Measurements from ENCODE around the gene DMRTC2.

Gene DMRTC2

DNA sequence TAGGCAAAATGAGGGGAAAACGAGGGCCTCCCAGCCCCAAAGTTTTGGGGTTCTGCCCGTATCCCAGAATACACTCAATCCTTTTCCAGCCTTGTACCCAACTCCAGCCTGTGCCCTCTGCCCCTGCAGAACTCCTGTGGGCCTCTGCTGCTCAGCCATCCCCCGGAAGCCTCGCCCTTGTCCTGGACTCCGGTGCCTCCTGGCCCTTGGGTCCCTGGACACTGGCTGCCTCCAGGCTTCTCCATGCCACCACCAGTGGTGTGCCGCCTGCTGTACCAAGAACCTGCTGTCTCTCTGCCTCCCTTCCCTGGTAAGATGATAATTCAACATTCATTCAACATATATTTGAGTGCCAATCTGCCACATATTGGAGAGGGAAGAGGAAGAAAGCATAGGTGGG is 3.8 kb downstream of the DMRTC2 start:
- no peak for DNase-seq

DNA sequence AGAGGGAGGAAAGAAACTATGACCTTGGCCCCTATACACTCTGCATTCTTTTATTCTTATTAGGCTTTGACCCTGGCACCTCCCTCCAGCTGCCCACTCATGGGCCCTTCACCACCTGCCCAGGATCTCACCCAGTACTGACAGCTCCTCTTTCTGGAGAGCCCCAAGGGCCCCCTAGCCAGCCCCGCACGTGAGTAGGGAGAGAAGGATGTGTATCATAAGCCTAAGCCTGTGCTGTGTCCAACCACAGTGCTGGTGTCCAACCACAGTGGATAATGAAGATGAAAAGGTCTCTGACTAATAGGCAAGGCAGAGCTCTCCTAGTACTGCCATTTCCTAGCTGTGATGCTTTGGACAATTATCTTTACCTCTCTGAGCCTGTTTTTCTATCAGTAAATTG is 4.2 kb downstream of the DMRTC2 start:
- no peak for DNase-seq

DNA sequence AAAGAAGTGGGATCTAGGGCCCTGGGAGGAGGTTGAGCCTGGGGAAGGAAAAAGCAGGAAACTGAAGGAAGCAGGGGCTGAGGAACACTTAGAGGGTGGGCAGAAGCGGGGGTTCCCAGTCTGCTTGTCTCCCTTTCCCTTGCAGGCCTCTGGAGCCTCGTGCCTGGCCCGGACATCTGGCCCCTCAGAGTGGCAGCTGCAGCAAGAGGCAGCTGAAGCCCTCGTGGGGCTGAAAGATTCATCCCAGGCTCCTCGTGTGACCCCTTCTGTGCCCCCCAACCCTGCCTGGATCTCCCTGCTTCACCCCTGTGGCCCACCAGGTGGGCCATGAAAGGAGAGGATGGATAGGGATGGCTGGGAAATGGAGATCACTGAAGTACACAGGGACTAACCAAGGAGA is 5.5 kb downstream of the DMRTC2 start:
- no peak for DNase-seq

DNA sequence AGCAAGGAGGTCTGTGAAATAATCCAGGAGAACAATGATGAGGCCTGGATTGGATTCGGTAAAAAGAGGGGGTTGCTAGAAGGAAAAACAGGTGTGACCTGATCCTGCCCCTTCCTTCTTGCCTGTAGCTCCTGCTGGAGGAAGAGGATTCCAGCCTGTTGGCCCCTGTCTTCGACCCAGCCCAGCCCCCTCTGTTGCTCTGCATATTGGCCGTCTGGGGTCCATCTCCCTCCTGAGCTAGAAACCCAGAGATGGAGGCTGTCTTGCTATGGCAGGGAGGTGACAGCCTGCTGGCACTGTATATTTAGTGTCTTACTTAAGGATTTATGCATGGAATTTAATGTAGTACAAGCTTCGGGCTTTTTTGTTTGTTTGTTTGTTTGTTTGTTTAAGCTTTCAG is 6.6 kb downstream of the DMRTC2 start:
- no peak for DNase-seq

DNA sequence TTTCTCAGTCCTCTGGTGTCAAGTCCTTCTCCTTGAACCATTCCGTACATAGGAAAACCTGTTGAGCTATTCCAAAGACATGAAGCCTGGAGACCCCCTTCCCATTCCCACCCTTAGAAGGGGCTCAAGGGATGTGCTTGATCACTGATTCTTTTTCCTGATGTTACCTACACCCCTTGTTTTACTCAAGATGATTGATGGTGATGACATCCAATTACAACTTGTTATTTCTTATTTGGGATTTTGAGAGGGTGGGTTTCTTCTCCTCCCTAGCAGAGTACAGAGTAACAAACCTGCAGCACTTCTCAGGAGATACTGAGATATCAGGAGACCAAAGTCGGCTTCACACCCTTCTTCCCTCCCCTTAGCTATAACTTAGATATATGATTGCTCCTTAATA is 8.5 kb downstream of the DMRTC2 start:
- DNase-seq = no peak

DNA sequence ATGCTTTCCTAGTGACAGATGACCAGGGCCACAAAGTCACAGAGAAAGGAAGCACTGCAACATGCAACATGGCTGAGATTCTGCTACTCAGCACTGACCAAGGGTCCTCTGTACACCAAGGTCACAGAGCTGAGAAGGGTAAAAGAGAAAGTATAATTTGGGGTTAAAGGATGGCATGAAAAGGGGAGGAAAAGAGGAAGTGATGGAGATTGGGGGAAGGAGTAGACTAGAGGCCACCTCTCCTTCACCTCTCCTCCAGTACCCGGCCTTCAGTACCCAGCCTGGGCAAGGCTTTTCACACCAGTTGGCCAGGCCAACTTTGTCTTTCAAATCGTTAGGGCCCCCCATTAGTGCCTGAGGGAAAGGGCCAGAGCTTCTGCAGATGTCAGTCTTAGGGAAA is 8.9 kb downstream of the DMRTC2 start:
- DNase-seq = no peak

DNA sequence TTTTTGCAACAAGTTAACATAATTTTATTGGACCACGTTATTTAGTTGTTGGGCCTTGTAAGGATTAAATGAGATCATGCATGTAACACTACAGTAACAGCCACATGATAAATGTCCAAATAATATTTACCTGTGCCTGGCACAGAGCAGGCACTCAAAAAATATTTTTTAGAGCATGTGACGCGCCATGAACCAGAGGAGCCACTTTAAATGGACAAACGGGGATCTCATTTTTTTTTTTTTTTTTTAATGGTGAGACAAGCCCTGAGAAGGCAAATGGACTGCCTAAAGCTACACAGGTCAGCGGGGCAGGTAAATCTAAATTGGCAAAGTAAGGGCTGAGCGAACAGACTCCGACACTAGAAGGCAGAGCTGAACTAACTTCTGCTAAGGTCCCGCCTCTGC is 14.4 kb downstream of the DMRTC2 start:
- DNase-seq = no peak

DNA sequence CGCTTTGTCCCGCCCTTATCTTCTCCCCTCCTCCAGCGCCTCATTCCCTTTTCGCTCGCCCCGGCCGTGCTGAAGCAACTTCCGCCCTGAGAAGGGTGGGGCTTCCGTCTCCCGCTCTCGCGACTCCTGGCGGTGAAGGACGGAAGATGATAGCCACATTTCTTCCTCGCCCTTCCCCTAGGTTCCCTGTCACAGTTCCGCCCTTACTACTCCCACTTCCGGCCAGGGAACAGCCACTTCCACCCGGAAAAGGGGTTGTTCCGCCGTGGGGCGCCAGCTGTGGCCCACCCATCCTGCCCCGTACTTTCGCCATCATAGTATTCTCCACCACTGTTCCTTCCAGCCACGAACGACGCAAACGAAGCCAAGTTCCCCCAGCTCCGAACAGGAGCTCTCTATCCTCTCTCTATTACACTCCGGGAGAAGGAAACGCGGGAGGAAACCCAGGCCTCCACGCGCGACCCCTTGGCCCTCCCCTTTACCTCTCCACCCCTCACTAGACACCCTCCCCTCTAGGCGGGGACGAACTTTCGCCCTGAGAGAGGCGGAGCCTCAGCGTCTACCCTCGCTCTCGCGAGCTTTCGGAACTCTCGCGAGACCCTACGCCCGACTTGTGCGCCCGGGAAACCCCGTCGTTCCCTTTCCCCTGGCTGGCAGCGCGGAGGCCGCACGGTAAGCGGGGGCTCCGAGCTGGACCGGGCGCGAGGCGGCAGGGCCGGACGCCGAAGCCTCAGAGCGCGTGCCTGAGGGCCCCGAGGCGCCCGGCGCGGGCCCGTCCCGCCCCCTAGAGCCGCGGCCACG is 15.0 kb downstream of the DMRTC2 start, which contains the start of gene RPS19:
TSS of gene RPS19 (plus strand) at position 638 of the 801 bp plus-strand sequence. CDS start 520 bp downstream, outside the sequence.
- DNase-seq = peak; percentile 87

DNA sequence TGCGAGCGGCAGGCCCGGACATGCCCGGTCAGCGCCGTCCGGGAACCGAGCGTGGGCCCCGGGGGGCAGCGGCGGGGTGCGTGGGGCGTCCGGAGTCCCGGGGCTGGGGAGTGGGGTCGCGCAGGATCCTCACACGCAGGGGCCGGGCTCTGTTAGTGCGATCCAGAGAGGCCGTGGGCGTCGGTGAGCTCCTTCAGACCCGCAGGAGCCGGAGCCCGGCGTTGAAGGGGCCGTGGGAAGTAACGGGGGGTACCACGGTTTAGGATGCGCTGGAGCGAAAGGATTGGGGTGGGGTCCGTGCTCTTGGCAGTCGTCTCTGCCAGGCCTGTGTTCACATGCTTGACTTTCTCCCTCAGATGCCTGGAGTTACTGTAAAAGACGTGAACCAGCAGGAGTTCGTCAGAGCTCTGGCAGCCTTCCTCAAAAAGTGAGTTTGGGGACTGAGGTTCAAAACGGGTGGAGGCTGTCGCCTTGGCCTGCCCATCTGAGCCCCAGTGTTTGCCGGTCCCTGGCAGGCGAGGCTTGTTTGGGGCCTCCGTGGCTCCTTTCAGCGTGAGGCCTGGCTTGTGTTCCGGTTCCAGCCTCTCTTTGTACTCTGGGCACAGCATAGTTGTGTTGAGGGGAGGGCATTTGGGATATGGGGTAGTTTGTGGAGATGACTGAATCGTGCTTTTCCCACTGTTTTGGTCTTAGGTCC is 15.7 kb downstream of the DMRTC2 start:
- no peak for DNase-seq

DNA sequence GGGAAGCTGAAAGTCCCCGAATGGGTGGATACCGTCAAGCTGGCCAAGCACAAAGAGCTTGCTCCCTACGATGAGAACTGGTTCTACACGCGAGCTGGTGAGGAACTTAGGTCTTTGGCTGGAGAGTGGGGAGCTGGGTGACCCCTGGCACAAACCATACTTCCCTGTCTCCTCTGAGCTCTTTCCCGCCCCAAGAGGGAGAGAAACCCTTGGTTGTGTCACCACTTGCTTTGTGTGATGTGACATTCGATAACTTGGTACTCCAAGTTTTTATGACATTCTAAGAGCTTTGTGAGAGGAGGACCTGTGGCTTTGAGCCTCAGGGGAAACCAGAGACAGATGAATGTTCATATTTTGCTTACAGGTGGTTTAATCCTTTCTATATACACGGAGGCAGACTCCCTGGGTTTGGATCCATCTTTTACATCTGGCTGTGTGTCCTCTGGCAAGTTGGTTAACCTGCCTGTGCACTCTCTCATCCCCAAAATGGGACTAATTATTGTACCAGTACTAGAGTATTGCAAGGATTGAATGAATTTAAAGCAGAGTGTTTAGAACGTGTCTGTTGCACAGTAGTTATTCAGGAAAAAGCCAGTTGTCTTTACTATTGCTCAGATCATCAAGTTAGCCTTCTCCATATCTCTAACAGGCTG is 16.4 kb downstream of the DMRTC2 start:
- DNase-seq = no peak

DNA sequence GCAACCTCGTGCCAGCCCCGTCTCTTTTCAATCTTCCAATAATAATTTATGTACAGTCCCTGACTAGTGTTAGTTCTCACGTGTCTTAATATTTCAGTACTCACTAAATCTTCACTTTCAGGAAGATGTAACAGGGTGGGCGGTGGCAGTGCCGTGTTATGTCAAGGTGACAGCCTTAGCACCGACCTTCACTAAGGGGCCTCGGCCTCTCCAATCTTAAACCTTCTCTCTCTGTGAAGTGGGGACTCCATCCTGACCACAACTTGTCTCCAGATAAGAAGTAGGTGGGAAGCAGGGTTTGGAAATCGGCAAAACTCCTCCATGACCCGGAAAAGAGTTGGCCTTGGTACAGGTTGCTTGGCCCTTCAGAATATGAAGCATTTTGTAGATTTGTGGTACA is 17.0 kb downstream of the DMRTC2 start:
- DNase-seq = no peak

DNA sequence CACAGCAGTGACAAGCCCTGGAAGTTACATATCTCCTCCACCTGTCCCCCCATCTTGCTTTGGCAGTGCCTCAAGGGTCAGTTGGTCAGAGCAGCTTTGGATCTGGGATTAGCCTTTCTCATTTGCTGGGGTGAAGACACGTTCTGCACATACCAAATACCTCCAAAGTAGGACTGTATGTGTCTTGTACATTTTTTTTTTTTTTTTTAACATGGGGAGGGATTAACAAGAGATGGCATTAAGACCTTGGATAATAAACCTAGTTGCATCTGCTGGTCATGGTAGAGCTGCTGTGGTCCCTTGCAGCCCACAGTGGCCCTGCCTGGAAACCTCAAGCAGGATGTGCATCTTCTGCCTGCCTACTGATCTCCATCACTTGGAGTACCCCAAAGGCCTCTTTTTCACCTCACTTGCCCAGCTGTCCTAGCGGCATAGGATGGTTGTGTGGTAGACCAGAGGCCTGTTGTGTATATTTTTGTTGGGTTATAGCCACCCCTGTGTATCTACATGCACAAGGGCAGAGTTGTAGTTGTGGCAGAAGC is 17.7 kb downstream of the DMRTC2 start:
- DNase-seq = no peak

DNA sequence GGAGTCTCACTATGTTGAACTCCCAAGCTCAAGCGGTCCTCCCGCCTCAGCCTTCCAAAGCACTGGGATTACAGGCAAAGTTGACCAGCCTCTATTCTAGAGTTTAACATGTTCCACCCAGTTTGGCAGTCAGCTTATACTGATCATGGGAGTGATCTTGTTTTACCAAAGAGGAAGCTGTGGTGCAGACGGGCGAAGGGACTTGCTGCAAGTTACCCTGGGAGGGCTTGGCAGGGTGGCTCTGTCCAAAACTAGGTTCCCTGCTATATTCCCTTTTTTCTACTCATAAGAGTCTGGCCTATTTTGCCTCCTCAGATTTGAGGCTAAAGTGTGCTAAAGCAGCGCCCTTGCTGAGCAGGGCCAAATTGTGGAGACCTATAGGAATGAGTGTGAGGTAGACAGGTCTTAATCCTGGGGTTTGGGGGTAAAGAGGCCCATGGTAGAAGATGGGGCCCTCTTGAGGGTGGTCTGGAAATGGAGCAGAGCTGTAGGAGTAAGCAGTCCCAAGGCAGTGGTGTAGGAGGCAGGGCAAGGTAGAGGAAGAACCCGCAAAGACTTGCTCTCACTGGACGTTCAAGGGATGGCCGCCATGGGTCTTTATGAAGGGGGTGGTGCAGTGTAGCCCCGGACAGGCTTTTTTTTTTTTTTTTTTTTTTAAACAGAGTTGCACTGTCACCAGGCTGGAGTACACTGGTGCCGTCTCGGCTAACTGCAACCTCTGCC is 18.5 kb downstream of the DMRTC2 start:
- no peak for DNase-seq

DNA sequence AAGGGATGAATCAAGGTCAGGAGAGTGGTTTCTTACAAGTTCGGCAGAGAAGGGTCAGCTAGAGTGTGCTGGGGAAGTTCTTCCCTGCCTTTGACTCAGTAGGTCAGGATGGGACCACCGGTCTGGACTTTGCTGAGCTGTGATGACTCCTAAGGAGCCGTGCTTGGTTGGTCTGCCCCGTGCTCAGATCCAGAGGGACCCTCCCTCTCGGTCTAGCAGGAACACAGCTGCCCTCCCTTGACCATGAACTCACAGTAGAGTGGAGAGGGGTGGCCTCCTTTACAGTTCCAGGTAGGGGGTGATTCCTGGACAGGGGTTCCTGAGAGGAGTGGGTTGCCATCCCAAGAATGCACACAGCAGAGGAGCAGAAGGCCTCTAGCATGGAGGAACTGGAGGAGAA is 19.5 kb downstream of the DMRTC2 start:
- DNase-seq = no peak

DNA sequence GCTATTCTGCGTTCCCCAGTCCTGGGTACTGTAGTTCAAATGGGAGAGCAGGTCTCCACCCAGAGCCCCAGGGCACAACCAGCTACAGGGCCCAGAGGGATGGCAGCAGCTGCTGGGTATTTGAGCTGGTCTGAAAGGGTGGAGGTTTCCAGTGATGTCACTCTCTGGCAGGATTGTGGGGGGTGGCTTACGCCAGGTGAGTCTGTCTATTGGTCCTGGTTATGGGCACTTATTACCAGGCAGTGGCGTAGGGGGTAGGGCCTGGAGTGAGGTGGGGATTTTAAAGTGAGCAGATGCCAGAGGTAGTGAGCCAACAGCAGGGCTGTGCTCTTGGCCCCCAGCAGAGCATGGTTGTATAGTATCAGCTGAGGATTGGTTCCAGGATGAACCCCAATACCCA is 21.4 kb downstream of the DMRTC2 start:
- DNase-seq = no peak

DNA sequence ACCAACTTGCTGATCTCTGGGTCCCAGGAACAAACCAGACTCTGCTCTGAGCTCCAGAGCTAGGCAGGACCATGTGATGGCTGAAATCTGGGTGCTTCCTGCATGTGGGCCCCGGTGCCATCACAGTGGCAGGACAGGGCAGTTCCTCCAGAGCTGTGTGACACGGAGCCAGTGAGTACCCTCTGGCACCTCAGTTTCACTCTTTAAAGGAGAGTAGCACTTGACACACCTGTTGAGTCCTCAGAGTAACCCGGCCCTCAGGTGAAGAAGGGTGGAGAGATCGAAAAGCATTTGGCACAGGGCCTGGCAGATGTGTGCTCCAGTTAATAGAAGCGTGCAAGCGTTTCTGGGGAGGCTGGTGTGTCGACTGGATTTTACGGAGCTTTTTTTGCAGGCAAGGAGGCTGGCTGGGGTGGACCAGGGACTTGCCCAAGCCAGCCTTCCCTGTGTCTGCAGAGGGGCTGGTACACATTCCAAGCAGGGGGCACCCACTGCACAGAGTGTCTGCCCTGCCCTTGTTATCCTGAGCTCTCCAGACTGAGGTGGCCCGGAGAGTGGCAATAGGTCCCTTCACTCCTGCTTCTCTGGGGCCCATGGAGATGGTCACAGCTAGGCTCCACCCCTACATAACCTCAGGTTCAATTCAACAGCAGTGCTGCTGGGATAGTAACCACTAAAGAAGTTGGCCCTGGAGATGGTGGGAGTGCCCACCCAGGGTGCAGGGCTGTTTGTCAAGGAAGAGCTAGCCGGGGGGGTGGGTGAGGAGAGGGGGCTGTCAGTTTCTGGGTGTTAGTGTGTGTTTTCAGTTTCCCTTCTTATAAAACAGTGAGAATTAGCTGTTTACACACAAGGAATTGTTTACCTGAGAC is 23.5 kb downstream of the DMRTC2 start:
- no peak for DNase-seq

DNA sequence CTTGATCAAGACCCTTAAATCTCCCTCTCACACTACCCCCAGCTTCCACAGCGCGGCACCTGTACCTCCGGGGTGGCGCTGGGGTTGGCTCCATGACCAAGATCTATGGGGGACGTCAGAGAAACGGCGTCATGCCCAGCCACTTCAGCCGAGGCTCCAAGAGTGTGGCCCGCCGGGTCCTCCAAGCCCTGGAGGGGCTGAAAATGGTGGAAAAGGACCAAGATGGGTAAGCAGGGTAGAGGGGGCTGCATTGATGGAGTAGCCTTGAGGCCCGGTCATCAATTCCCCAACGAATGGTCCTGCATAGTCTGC is 24.1 kb downstream of the DMRTC2 start:
- DNase-seq = no peak

DNA sequence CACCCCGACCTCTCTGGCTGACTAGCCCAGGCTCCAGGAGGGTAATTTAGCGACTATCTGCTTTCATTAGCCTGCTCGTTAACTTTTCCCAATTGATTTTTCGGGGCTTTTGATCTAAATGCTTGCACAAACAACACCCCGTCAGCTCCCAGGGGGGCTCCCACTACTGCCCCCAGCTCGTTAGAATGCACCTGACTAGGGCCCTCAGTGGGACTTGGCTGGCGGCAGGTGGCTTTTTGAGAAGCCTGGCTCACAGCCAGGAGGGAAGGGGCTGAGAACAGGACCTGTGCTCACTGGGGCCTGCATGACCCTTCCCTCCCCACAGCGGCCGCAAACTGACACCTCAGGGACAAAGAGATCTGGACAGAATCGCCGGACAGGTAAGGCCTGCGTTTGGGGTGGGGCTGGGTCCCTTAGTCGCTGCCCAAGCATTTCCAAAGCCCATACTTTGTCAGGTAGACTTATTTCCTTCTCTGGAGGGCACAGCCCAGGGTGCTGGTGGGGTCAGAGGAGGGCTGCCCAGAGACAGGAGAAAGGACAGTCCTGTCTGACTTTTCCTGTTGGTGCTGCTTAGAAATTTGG is 24.6 kb downstream of the DMRTC2 start:
- no peak for DNase-seq

DNA sequence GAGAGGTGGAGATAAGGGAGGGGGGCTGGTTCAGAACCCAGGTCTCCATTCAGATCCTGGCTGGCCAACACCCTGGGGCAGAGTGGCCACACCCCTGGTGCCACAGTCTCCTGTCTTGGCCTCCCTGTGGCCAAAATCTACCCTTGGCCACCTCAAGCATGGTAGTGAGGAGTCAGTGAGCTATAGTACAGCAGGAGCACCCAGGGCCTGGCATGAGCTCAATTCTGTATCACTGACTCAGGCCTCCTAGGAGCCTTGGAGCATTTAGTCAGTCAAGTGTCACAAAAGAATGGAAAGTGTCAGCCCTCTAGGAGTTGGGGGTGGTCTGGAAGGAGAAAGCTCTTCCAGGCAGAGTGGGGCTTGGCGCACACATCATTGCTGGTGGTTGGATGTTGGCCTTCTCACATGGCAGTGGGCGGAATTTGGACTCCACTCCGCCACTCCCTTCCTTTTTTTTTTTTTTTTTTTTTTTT is 25.6 kb downstream of the DMRTC2 start:
- DNase-seq = no peak

DNA sequence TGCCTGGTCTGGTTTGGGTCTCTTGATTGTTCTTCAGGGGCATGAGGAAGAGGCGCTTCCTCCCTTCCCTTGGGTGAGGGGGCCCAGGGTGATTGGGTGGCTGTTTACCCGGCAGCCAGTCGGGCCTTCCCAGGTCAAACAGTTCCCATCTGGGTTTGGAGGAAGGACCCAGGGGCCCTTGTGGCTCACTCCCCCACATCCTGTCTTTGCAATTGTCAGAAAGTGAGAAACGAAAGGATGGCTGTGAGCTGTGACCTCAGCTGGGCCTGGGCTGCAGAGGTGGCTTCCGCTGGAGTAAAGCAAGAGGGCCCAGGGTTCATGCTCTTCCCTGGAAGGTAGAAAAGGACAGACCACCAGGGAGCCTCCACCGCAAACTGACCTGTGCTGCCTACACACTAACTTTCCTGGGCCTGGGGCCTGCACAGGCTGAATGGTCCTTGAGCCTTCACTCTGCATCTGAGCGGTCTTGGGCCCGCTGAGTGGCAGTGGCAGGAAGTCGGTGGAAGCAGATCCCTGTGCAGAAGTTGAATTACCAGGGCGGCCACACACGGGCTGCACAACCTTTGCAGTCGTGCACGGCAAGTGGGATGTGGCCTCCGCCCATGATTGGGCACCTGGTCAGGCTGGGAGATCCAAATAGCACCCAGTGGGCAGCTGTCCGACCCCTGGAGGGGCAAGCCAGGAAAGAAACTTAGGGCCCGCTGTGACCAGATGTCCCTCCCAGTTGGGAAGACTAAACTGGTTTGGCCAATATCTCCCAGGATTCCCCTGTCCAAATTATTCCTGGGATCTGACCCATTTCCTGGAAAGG is 26.9 kb downstream of the DMRTC2 start:
- DNase-seq = no peak

DNA sequence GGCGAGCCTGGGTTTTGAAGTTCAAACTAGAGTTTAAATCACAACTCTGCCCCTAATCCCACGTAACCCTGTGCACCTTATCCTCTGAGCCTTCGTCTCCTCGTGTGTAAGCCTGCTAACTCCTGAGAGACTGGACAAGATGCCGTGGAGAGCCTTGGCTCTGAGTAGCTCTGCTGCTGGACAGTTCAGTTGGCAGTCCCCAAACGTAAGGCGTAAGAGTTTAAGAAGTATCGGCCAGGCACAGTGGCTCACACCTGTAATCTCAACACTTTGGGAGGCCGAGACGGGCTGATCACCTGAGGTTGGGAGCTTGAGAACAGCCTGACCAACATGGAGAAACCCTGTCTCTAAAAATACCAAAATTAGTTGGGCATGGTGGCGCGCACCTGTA is 27.5 kb downstream of the DMRTC2 start:
- no peak for DNase-seq
